ENCODE results near the gene GKAP1.
A peak's percentile ranks its signal among the peaks of the same experiment; 100 is the strongest.
"Not testable (repeated sequence)": the region's sequence is repeated elsewhere in the genome, so short reads cannot be mapped to it uniquely, and the experiment has no call there.

The GKAP1 gene

GRCh38 chr9:83728591-83729368 is 88.8 kb downstream of the GKAP1 start:
- DNase-seq: not testable (repeated sequence)

DNA sequence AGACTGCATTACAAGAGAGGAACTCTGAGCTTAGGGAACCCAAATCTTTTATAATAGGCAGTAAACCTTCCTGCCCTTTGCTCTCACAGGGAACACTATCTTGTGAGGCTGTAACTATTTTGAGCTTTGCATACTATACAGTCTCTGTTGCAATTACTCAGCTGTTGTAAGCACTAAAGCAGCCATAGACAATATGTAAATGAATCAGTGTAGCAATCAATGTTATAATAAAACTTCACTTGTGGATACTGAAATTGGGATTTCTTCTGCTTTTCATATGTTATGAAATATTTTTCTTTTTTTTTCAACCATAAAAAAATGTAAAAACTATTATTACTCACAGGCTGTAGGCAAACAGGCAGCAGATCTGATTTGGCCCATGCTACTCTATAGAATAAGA is 93.1 kb downstream of the GKAP1 start:
- no peak for DNase-seq

DNA sequence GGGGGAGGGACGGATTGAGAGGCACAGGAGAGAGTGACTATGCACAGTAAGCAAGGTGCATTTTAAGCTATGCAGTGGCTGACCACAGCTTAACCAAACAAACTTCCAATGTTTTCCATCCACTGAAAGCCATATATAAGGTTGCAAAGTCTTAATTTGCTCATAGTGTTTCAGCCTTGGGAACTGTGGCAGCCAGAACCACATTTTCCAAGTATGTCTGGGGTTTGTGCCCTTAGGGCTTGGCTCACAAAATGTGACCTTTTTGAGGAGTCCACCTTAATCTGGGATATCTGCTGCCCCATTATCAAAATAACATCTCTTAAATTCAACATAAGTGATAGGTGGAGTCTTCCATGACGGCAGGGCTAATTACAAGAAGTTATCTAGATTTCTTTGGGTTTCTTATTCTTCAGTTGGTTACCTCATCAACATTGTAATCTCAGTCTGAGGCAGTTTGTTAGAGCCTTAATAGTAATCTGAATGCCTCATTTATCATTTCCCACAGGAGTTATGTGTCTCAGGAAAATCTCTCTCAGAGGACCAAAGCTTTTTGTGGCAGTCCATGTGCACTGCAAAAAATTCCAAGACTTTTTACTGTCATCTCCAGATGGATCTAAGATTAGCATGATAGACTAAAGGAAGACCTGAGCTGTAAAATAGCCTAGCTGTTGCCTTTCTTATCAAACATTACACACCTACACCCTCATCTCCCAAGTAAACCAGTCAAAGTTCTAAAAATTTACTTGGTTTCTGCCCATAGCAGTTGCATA is 94.7 kb downstream of the GKAP1 start:
- DNase-seq: no peak

DNA sequence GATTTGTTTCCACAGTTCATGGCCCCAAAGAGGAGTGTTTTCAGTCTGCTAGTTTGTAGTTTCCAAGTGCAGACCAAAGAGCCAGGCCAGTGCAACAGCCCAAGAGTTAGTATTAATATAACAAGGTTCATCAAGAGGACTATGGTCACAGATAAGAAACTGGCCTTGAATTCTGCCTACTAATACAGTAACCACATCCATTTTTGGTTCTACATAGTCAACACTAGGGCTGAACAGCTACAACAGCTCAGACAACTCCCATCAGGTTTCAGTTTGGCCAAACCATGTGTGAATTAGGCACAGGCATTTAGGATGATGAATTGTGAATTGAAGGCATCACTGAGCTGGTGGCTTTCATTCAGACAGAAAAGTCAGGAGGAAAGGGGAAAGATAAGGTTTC is 96.1 kb downstream of the GKAP1 start:
- no peak for DNase-seq

DNA sequence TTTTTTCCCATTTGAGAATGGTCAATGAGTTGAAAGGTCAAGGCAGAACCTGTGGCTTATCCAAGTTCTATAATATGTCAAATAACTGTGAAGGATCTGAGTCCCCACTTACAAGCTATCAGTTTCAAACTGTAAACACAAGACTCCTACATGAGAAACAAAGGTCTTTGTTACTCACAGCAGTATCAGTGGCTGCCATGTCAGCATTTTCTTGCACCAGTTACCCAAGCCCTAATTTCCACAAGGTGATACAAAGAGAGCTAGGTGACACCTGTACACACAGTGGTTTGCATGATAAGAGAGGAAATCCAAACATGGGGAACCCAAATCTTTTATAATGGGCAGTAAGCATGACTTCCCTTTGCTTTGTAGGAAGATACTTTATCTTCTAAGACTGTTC is 101.8 kb downstream of the GKAP1 start:
- no peak for DNase-seq

DNA sequence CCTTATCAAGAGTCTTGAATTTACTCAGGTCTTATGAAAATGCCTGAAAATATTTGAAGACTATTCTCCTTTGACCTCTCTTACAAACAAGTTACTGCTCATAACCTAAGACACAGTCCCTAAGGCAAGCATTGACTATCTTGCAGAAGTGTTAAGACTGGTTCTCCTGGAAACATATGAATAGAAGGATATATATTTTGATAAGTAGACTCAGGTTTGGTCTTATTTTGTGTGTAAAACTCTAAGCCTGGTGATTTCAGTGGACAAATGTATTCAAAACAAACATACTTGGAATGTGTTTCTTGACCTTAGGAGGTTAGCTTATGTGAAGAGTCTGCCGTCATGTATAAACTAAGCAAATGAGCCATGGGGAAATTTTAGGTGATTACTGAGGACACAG is 102.3 kb downstream of the GKAP1 start:
- DNase-seq: no peak

DNA sequence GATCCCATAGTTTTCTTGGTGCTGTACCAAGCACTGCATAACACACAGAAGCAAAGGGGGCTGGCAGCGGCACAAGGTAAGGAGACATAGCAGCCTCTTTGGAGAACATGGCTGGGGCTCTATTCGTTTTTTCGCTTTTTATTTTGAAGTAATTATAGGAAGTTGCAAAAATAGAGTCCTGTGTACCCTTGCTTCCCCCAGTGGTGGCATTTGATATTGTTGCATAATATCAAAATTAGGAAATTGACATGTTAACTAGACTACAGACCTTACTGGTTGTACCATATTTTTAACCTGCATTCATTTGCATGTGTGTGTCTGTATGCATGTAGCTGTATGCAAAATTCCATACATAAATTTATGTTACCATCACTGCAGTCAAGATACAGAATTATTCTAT is 103.2 kb downstream of the GKAP1 start:
- DNase-seq: no peak

DNA sequence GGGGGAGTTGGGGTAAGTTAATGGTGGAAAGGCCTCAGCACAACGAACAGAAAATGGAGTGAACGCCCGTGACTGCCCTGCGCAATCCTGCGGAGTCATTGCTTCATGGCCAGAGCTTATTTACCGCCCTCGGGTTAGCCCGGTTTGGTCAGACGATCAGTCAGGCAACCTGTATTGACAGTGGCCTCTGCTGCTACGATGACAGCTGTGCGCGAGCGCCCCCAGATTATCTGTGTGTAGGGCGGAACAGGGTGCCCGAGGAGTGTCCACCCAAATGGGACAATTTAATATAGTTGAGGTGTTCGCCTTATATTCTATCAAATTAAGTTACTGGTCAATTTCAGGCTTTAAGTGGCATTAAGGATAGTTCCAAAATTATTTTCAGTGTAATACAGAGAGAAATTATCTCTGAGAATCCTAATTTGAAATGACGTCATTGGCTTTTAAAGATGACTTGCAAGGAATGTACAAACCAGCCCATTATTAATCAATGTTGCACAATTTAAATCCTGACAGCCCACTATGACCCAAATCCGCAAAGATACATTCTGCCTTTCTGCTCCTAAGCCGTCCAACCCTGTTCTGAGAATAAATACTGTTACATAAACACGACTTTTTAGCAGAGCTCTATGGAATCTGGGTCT is 108.9 kb downstream of the GKAP1 start:
- DNase-seq: peak; percentile 43

DNA sequence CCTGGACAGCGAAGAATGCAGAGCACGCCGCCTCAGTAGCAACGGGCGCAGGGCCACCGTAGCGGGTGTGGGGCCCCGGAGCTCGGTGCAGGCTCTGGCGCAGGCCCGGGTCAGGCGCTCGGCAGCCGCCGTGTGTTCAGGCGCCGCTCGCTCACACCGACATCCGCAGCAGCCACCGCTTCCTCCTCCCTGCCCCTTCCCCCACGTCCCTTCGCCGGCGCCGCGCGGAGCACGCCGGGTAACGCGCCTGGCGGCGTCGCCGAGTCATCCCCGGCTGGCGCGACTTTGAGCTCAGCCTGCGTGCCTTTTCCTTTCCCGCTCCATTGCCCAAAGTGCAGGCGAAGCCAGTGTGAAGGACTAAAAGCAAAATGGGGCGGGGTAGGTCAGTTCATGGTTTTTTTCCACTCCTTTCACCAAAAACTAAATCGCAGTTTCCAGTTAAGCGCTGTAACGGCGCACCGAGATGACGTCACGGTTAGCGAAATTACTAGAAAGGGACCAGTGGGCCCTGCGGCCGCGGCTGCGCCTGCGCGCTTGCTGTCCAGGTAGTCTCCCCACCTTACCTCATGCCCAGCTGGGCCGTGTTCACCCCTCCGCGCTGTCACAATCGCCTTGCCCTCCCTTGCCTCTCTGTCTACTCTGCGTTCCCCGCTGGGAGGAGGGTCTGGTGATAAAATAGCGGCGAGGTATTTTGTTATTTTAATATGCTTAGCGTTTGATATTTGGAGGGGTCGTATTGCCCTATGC is 109.6 kb downstream of the GKAP1 start, which contains the start of gene UBQLN1:
UBQLN1 (minus strand) TSS at position 191 of the 747 bp plus-strand sequence. CDS start 279 bp downstream, outside the sequence.
- peak; percentile 88 for DNase-seq

DNA sequence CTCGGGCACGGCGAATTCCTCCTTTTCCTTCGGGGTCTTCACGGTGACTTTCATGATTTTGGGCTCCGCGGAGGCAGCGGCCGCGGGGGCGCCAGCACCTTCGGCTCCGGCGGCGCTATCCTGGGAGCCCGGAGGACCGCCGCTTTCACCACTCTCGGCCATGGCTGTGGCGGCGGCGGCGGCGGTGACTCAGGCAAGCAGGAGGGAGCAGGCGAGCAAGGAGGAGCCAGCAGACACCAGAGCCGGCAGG is 110.1 kb downstream of the GKAP1 start:
- peak; percentile 79 for DNase-seq

GRCh38 chr9:83706676-83707517 is 110.7 kb downstream of the GKAP1 start:
- DNase-seq: peak; percentile 77

DNA sequence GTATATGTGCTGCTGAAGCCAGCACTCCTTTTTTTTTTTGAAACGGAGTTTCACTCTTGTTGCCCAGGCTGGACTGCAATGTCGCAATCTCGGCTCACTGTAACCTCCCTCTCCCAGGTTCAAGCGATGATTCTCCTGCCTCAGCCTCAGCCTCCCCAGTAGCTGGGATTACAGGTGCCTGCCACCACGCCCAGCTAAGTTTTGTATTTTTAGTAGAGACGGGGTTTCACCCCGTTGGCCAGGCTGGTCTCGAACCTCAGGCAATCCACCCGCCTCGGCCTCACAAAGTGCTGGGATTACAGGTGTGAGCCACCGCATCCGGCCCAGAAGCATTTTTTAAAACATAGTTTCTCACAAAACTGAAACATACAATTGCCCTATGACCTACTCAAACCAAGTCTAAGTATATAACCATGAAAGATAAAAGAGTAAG is 112.3 kb downstream of the GKAP1 start:
- not testable (repeated sequence) for DNase-seq

GRCh38 chr9:83701769-83702168 is 115.8 kb downstream of the GKAP1 start:
- DNase-seq: no peak

GRCh38 chr9:83701286-83701685 is 116.3 kb downstream of the GKAP1 start:
- no peak for DNase-seq

- no peak for DNase-seq
Observed at GRCh38 chr9:83699615-83700014, 118.0 kb downstream of the GKAP1 start.

GRCh38 chr9:83698976-83699585 is 118.5 kb downstream of the GKAP1 start:
- no peak for DNase-seq

GRCh38 chr9:83691492-83691891 is 126.1 kb downstream of the GKAP1 start:
- no peak for DNase-seq
